Measurements from ENCODE around the gene ZDHHC20. TPM values are rescaled to one million over a fixed set of nuclear protein-coding genes. Genes with fewer than 3 reads are reported as not detected.
A peak's percentile ranks its signal among the peaks of the same experiment; 100 is the strongest.

The ZDHHC20 gene
- total RNA-seq, 2 experiments from 2014 or later = 78.9 to 99.9 TPM

DNA sequence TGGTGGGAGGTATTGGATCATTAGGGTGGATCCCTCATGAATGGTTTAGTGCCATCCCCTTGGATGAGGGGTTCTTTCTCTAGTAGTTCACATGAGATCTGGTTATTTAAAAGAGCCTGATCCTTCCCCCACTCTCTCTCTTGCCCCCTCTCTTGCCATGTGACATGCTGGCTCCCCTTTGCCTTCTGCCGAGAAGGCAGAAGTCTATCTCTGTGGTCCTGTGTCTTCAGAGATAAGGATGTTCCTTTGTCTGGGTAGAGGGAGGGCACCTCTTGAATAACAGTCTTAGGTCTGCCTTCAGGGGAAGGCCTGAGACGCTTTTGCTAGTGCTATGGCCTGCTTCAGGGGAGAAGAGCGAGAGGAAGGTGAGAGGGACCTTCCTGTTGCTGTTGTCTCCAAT, 2.0 kb upstream of the ZDHHC20 start:
- POLR2A ChIA-PET = no interaction called here
- peaks cover 5% of the 10 kb centered on the region for H3K36me3 Mint-ChIP-seq
- no peak for ATAC-seq (ENCODE audit: low read depth)
- H3K9me3 Mint-ChIP-seq = no peaks in the 10 kb centered on the region
- no peak for DNase-seq
- no peak overlapping the region for H3K27ac Mint-ChIP-seq
- peaks cover 5% of the 10 kb centered on the region for H3K27me3 Mint-ChIP-seq
- no peak overlapping the region for H3K4me3 Mint-ChIP-seq
- H3K4me1 Mint-ChIP-seq = peaks cover 21% of the 10 kb centered on the region

DNA sequence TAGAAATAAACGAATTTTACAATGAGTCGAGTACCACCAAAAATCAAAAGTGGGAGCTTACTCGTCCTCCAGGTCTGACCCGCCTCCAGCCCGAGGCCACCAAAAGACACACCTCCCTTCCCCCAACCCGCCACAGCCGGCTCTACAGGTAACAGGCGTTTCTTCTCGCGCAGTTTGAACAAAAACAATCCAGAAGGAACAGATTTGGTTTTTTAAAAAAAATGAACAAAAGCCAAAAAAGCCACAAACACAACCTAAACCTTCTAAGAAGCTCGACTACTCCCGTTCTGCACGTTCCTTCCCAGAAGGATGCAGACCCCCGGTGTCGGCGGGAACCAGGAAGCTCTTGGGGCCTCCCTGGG, 671 bp downstream of the ZDHHC20 start:
- peaks cover 16% of the 10 kb centered on the region for H3K36me3 Mint-ChIP-seq
- peak; percentile 63 for DNase-seq
- POLR2A ChIA-PET = interaction anchor here (0.6 to 2.2 kb wide), 8 partner anchors 18 to 308 kb away, joined by 3 to 14 read pairs (median 6); partner anchors contain the start of genes MRPL57 and SKA3
- peaks cover 26% of the 10 kb centered on the region for H3K4me1 Mint-ChIP-seq
- peak overlapping the region; percentile 95 for H3K4me3 Mint-ChIP-seq
- no peaks in the 10 kb centered on the region for H3K27me3 Mint-ChIP-seq
- H3K9me3 Mint-ChIP-seq = peaks cover 7% of the 10 kb centered on the region
- peak; percentile 32 for ATAC-seq (ENCODE audit: low read depth)
- peak overlapping the region; percentile 96 for H3K27ac Mint-ChIP-seq

DNA sequence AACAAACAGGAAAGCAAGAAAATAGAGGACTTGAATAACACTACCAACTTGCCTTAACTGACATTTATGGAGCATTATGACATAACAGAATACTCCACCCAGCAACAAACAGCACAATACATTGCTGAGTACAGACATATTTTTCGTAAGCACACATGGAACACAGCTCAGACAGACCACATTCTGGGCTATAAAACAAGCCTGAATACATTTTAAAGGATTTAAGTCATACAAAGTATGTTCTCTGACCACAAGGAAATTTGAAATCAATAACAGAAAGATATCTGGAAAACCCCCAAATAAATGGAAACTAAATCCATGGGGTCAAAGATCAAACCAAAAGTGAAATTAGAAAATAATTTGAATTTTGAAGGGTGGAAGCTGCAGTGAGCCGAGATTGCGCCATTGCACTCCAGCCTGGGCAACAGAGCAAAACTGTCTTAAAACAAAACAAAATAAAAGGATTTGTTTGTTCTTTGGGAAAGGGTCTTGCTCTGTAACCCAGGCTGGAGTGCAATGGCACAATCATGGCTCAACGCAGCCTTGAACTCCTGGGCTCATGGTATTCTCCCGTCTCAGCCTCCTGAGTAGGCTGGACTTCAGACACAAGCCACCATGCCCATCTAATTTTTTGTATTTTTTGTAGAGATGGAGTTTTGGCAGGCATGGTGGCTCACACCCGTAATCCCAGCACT, 5.6 kb downstream of the ZDHHC20 start:
- no peak overlapping the region for H3K27ac Mint-ChIP-seq
- H3K9me3 Mint-ChIP-seq = peaks cover 17% of the 10 kb centered on the region
- peaks cover 45% of the 10 kb centered on the region for H3K36me3 Mint-ChIP-seq
- no peak overlapping the region for H3K4me3 Mint-ChIP-seq
- ATAC-seq (ENCODE audit: low read depth) (no peak), DNase-seq (no peak)
- no peaks in the 10 kb centered on the region for H3K27me3 Mint-ChIP-seq
- H3K4me1 Mint-ChIP-seq = peaks cover 31% of the 10 kb centered on the region
- POLR2A ChIA-PET = no interaction called here

DNA sequence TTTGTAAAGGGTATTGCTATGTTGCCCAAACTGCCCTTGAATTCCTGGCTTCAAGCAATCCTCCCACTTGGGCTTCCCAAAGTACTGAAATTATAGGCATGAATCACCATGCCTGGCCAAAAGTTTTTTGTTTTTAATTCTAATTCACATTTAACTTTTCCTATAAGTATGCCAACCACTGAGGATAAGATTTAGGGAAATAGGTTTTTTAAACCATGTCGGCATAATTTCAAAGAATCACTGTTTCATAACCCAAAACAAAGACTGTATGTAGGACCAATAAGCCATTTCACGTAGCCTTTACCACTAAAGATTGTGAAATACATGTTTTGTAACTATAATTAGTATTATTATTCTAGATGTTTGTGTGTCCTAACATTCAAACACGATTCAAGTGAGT, 8.2 kb downstream of the ZDHHC20 start:
- H3K27me3 Mint-ChIP-seq = no peaks in the 10 kb centered on the region
- H3K4me1 Mint-ChIP-seq = peaks cover 16% of the 10 kb centered on the region
- peaks cover 19% of the 10 kb centered on the region for H3K9me3 Mint-ChIP-seq
- no peak overlapping the region for H3K27ac Mint-ChIP-seq
- no peak for ATAC-seq (ENCODE audit: low read depth)
- DNase-seq = no peak
- H3K36me3 Mint-ChIP-seq = peaks cover 47% of the 10 kb centered on the region
- POLR2A ChIA-PET = no interaction called here
- H3K4me3 Mint-ChIP-seq = no peak overlapping the region

DNA sequence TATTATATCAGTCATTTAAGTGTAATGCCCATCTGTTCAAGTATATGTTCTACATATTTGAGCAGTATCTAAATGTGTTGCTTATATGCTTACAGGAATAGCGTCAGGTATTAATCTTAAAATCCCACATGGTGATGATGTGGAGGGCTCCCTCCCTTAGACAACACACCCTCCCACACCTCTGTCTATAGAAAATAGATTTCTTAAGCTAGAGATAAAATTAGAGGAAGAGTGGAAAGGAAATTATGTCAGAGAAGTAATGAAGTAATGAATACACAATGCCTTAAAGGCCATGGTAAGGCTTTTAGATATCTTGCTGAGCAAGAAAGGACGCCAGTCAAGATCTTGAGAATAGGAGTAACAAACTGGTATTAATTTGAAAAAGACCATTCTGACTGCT, 12.4 kb downstream of the ZDHHC20 start:
- ATAC-seq (ENCODE audit: low read depth) = no peak
- no peak for DNase-seq
- Mint-ChIP-seq H3K4me1 (peaks cover 11% of the 10 kb centered on the region), H3K9me3 (peaks cover 10% of the 10 kb centered on the region), H3K27ac (no peak overlapping the region), H3K4me3 (no peak overlapping the region), H3K27me3 (no peaks in the 10 kb centered on the region), H3K36me3 (peaks cover 46% of the 10 kb centered on the region)
- POLR2A ChIA-PET = no interaction called here

DNA sequence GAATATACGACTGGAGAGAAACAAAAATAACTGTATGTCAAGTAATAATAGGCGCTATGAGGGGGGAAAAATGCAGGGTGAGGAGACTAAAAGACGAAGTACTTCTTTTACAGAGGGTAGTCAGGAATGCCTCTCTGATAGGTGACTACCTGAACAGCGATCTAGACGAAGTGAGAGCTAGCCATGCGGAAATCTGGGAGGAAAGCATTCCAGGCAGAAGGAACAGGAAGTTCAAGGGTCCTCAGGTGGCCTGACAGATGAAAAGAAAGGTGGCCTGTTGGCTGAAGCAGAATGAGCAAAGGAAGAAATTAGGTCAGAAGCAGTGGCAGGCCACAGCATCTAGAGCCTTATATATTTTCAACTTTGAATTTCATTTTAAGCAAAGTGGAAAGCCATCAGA, 13.3 kb downstream of the ZDHHC20 start:
- H3K27me3 Mint-ChIP-seq = no peaks in the 10 kb centered on the region
- peaks cover 12% of the 10 kb centered on the region for H3K4me1 Mint-ChIP-seq
- no peak overlapping the region for H3K27ac Mint-ChIP-seq
- H3K9me3 Mint-ChIP-seq = peaks cover 10% of the 10 kb centered on the region
- peaks cover 45% of the 10 kb centered on the region for H3K36me3 Mint-ChIP-seq
- ATAC-seq (ENCODE audit: low read depth) = no peak
- H3K4me3 Mint-ChIP-seq = no peak overlapping the region
- POLR2A ChIA-PET = no interaction called here
- DNase-seq = no peak

DNA sequence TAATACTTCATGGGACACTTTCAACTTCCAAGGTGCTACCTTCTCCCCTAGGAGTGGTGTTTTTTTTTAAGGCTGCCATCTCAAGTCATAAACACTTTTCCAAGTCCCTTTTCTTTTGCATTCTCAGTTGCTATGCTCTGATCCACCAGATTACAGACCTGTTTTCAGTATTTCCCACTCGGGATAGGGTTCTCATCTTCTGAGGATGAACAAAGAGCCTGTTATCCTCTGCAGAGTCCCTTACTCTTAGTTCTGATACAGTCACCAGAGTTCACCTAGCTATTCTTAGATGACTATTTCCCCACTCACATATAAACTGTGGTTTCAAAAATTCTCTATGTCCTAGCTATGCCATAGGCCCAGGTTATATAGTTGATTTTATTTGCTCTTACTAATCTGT, 15.9 kb downstream of the ZDHHC20 start:
- H3K36me3 Mint-ChIP-seq = peaks cover 45% of the 10 kb centered on the region
- no peak for ATAC-seq (ENCODE audit: low read depth)
- DNase-seq = no peak
- peaks cover 9% of the 10 kb centered on the region for H3K9me3 Mint-ChIP-seq
- no peak overlapping the region for H3K27ac Mint-ChIP-seq
- peaks cover 12% of the 10 kb centered on the region for H3K4me1 Mint-ChIP-seq
- H3K27me3 Mint-ChIP-seq = no peaks in the 10 kb centered on the region
- no peak overlapping the region for H3K4me3 Mint-ChIP-seq
- POLR2A ChIA-PET = no interaction called here

DNA sequence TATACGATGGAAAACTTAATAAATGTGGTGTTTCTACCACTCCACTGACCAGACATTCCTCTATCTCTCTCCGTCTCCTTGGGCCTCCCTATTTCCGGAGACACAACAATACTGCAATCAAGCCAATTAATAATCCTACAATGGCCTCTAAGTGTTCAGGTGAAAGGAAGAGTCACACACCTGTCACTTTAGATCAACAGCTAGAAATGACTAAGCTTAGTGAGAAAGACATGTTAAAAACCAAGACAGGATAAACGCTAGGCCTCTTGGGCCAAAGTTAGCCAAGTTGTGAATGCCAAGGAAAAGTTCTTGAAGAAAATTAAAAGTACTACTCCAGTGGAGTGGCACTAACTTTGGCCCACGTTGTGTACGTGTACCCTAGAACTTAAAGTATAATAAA, 22.5 kb downstream of the ZDHHC20 start:
- Mint-ChIP-seq H3K4me3 (no peak overlapping the region), H3K9me3 (peaks cover 19% of the 10 kb centered on the region)
- ATAC-seq (ENCODE audit: low read depth) = no peak

DNA sequence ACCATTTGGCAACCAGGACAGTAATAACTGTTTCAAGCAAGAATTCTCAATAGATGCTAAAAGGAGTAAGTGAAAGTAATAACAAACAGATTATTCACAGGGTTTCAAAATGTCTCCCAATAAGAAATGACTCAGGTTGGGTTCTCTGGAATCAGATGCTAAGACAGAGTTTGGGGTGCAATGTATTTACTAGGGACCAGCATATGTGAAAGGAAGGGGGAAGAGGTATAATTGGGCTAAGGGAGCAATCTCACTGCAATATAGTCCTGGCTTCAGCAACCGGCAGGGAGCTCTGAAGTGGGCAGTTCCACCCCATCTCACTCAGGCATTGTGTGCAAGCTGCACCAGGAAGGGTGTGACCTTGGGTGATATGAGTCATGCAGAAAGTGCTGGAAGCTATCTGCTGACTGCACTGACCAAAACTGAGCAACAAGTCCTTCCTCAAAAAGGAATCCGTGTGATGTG, 23.4 kb downstream of the ZDHHC20 start:
- POLR2A ChIA-PET = interaction anchor here (1.3 kb wide), 1 partner anchor 24 kb away, joined by 3 read pairs; no protein-coding TSS in a partner anchor
- H3K9me3 Mint-ChIP-seq = peaks cover 22% of the 10 kb centered on the region
- peaks cover 51% of the 10 kb centered on the region for H3K36me3 Mint-ChIP-seq
- H3K4me3 Mint-ChIP-seq = peak overlapping the region; percentile 37
- peak overlapping the region; percentile 47 for H3K27ac Mint-ChIP-seq
- H3K4me1 Mint-ChIP-seq = peaks cover 23% of the 10 kb centered on the region
- peak; percentile 89 for ATAC-seq (ENCODE audit: low read depth)
- DNase-seq = no peak
- H3K27me3 Mint-ChIP-seq = no peaks in the 10 kb centered on the region

More for the DNA sequence above, 22.5 kb downstream of the ZDHHC20 start:
- peaks cover 24% of the 10 kb centered on the region for H3K4me1 Mint-ChIP-seq
- no peak for DNase-seq
- peaks cover 46% of the 10 kb centered on the region for H3K36me3 Mint-ChIP-seq
- POLR2A ChIA-PET = interaction anchor here (1.3 kb wide), 1 partner anchor 25 kb away, joined by 3 read pairs; no protein-coding TSS in a partner anchor
- peak overlapping the region; percentile 24 for H3K27ac Mint-ChIP-seq
- H3K27me3 Mint-ChIP-seq = no peaks in the 10 kb centered on the region

DNA sequence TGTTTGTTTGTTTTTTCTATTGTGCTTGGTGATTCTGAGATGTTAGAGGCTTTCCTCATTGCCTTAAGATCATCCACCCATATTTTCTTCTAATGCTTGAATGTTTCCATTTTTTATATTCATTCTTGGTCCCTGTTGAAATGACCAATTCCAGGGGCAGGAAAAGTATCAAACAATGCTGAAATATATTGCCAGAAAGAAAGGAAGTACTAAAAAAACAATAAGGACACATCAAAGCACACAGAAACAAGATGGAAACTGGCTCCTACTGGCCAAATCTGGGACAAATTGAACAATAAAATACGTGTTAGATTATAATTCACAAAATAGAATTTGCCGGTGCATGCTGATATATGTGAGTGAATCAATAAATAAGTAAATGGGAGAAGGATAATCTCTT, 23.9 kb downstream of the ZDHHC20 start:
- no peaks in the 10 kb centered on the region for H3K27me3 Mint-ChIP-seq
- DNase-seq (no peak), ATAC-seq (ENCODE audit: low read depth) (no peak)
- peaks cover 26% of the 10 kb centered on the region for H3K9me3 Mint-ChIP-seq
- H3K4me3 Mint-ChIP-seq = peak overlapping the region; percentile 37
- peaks cover 23% of the 10 kb centered on the region for H3K4me1 Mint-ChIP-seq
- POLR2A ChIA-PET = interaction anchor here (1.3 kb wide), 1 partner anchor 24 kb away, joined by 3 read pairs; no protein-coding TSS in a partner anchor
- peaks cover 56% of the 10 kb centered on the region for H3K36me3 Mint-ChIP-seq
- H3K27ac Mint-ChIP-seq = no peak overlapping the region

DNA sequence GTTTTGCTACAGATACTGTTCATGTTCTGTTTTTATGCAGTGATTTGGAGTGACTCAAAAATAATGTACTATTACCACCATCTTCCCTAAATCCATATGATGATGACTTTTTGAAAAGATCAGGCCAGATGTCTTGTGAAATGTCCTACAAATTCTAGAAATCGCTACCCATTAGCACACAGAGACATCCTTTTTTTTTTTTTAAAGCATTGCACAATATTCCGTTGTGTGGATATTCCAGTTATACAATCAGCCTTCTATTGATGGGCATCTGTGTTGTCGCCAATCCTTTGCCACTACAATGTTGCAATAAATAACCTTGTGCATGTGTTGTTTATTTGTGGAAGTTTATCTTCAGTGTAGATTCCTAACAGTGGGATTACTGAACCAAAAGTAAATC, 24.5 kb downstream of the ZDHHC20 start:
- DNase-seq = no peak
- no peak for ATAC-seq (ENCODE audit: low read depth)
- POLR2A ChIA-PET = no interaction called here
- H3K27ac Mint-ChIP-seq = no peak overlapping the region
- H3K36me3 Mint-ChIP-seq = peaks cover 62% of the 10 kb centered on the region
- H3K4me1 Mint-ChIP-seq = peaks cover 23% of the 10 kb centered on the region
- peaks cover 32% of the 10 kb centered on the region for H3K9me3 Mint-ChIP-seq
- H3K4me3 Mint-ChIP-seq = no peak overlapping the region
- no peaks in the 10 kb centered on the region for H3K27me3 Mint-ChIP-seq

DNA sequence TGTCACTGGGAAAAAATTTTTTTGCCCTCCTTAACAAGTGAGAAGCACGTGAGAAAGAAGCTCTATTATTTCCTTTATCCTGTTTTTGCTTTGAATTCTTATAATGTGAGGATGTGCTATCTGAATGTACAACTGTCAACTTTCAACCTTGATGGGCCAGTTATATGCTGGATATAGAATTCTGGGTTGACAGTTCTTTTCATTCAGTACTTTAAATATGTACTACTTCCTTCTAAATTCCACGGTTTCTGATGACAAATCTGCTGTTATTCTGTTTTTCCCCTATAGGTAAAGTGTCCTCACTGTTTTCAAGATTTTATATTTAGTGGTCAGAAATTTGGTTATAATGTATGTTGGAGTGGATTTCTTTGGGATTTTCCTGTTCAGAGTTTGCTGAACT, 29.9 kb downstream of the ZDHHC20 start:
- no peak overlapping the region for H3K4me3 Mint-ChIP-seq
- H3K4me1 Mint-ChIP-seq = peaks cover 11% of the 10 kb centered on the region

DNA sequence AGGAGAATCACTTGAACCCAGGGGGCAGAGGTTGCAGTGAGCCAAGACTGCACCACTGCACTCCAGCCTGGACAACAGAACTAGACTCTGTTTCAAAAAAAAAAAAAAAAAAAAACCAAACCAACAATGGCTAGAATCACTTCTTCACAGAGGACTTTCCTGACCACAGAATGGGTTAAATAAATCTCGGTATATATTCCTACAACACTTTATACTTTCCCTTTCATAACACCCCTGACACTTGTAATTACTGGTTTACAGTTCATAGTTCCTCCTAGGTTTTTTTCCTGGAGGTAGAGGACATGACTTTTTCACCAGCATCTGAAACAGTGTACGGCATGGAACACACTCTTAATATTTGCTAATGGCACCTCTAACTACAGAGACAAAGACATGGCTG, 31.4 kb downstream of the ZDHHC20 start:
- DNase-seq = no peak
- Mint-ChIP-seq H3K36me3 (peaks cover 37% of the 10 kb centered on the region), H3K27ac (no peak overlapping the region), H3K27me3 (no peaks in the 10 kb centered on the region), H3K9me3 (peaks cover 24% of the 10 kb centered on the region), H3K4me1 (peaks cover 11% of the 10 kb centered on the region), H3K4me3 (no peak overlapping the region)
- POLR2A ChIA-PET = no interaction called here
- ATAC-seq (ENCODE audit: low read depth) = no peak

More for the DNA sequence above, 29.9 kb downstream of the ZDHHC20 start:
- no peaks in the 10 kb centered on the region for H3K27me3 Mint-ChIP-seq
- DNase-seq = no peak
- POLR2A ChIA-PET = no interaction called here
- ATAC-seq (ENCODE audit: low read depth) = no peak
- H3K36me3 Mint-ChIP-seq = peaks cover 39% of the 10 kb centered on the region
- H3K9me3 Mint-ChIP-seq = peaks cover 25% of the 10 kb centered on the region
- H3K27ac Mint-ChIP-seq = no peak overlapping the region

DNA sequence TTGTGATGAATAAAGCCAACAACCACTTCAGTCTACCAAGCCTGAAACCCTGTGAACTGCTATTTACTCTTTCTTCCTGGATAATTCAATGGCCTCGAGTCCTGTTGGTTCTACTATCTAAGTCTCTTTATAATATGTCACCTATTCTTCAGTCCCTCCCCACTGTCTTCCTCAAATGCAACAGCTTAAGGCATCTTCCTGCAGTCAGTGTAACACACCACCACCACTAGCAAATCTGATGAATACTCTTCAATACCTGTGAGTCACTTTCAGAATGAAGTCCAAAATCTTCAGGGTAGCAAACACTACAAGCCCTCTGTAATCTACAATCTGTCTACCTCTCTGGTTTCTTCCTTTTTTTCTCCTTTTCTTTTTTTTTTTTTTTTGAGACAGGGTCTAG, 32.9 kb downstream of the ZDHHC20 start:
- H3K4me3 Mint-ChIP-seq = no peak overlapping the region
- H3K4me1 Mint-ChIP-seq = peaks cover 11% of the 10 kb centered on the region
- no peak for DNase-seq
- POLR2A ChIA-PET = no interaction called here
- ATAC-seq (ENCODE audit: low read depth) = no peak
- H3K27ac Mint-ChIP-seq = no peak overlapping the region
- no peaks in the 10 kb centered on the region for H3K27me3 Mint-ChIP-seq
- peaks cover 24% of the 10 kb centered on the region for H3K9me3 Mint-ChIP-seq
- H3K36me3 Mint-ChIP-seq = peaks cover 39% of the 10 kb centered on the region
